Stimulated activated CD8-positive, alpha-beta memory T cell treated with anti-CD3 and anti-CD28 coated beads, Interleukin-15, amount 100 ng/mL, for 24 hours (primary cell): Measurements from ENCODE around the gene NBPF1.
"Not testable (repeated sequence)": the region's sequence is repeated elsewhere in the genome, so short reads cannot be mapped to it uniquely, and the experiment has no call there.

Experiments used
- DNase-seq: peaks from one replicate; pipeline ENCODE4 v3.0.0-alpha.2; 2020; ENCODE audit warnings: low read depth

NBPF1 gene

DNA sequence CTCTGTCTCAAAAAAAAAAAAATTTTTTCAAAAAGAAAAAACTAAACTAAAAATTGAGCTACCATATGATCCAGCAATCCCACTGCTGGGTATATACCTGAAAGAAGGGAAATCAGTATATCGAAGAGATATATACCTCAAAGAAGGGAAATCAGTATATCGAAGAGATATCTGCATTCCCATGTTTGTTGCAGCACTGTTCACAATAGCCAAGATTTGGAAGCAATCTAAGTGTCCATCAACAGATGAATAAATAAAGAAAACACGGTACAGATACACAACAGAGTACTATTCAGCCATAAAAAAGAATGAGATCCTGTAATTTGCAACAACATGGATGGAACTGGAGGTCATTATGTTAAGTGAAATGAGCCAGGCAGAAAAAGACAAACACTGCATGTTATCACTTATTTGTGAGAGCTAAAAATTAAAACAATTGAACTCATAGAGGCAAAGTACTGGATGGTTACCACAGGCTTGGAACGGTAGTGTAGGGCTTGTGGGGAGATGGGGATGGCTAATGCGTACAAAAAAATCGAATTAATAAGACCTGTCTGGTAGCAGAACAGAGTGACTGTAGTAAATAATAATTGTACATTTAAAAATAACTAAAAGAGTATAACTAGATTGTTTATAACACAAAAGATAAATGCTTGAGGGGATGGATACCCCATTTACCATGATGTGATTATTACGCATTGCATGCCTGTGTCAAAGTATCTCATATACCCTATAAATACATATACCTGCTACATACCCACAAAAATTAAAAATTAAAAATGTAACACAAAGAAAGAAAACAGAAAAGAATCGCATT, 28.0 kb upstream of the NBPF1 start:
- not testable (repeated sequence) for DNase-seq

DNA sequence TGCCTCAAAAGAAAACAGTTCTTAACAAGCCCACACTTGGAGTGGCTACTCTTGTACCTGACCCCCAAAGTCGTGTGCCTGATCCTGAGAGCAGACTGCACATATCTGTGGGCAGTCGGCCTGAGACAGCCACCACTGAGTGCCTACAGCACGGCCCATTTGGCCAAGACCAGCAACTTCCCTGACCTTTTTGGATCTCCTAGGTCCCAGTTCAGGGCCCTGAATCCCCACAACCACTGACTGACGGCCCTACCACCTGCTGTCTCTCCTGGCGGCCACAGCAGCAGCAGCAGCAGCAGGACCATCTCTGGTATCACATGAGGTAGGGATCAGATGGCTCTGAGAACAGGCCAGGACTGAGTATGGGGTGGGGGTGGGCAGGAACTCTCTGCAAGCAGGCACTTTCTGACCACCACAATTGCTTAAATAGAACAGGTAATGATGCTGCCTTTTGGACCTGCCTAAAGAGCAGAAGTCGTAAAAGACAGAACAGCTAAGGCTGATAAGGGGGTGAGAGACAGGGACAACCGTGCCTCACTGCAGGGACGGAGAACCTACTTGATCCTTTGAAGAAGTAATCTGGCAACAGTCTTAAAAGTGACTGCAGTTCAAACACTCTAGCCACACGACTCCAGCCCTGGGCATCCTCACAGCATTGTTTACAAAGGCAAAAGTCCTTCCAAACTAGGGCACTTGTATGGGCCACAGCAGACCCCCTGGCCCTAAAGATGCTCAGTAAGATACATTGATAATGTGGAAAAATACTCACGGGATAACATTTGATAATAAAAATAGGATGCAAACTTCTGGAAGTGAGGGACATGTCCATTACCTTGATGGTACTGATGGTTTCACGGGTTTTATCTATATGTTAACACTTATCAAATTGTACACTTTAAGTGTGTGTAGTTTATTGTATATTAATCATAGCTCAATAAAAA, 26.0 kb upstream of the NBPF1 start:
- DNase-seq = not testable (repeated sequence)

DNA sequence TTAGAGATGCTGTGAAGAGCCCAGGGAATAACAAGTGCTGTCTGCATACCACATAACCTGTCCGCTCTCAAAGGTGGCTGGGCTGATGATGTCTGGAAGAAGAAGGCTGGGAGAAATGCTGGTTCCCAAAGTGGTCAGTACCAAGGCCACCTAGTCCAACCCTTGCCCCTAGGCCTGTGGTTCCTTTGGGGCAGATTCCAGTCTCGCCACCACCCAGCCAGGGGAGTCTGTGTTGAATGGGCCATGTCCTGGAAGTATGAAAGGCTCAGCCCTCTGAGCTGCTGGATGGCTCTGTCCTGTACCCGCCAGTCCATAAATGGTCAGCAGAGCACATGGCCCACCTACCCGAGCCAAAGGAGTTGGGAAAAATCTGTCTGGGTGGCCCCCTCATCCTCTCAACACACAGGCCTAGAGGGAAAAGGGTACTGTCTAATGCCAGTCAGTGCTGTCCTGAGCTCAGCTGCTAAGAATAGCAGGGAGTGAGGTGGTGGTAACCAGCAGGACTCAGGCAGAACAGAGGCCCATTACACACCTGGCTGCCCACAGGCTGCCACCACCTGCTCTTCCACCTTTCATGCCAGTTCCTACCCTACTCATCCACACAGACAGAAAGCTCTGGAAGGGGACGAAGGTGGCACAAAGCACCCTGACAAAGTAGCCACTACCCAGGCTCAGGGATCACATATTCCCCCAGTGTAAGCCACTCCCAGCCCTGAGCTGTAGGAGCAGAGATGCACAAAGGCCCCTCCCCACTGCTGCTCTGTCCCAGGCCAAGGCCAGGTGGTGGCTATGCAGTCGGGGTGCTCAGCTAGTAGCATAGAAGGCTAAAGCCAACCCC, 24.8 kb upstream of the NBPF1 start:
- not testable (repeated sequence) for DNase-seq

DNA sequence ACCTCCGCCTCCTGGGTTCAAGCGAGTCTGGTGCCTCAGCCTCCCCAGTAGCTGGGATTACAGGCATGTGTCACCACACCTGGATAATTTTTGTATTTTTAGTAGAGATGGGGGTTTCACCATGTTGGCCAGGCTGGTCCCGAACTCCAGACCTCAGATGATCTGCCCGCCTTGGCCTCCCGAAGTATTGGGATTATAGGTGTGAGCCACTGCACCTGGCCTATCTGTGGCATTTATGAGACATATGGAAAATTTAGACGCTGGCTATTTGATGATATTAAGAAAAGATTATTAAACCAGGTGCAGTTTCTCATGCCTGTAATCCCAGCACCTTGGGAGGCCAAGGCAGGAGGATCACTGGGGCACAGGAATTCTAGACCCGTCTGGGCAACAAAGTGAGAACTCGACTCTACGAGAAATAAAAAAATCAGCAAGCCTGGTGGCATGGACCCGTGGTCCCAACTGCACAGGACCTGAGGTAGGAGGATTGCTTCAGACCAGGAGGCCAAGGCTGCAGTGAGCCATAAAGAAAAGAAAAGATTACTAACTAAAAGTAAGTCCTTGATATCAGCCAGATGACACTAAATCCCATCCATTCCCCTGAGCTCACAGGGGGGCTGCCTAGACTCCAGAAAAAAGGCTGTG, 23.3 kb upstream of the NBPF1 start:
- DNase-seq = not testable (repeated sequence)

GRCh38 chr1:16635959-16636358, 22.6 kb upstream of the NBPF1 start:
- not testable (repeated sequence) for DNase-seq

- DNase-seq = not testable (repeated sequence)
These were observed 20.3 kb upstream of the NBPF1 start for GRCh38 chr1:16633540-16634282.

GRCh38 chr1:16632044-16632850, 18.9 kb upstream of the NBPF1 start:
- DNase-seq = not testable (repeated sequence)

DNA sequence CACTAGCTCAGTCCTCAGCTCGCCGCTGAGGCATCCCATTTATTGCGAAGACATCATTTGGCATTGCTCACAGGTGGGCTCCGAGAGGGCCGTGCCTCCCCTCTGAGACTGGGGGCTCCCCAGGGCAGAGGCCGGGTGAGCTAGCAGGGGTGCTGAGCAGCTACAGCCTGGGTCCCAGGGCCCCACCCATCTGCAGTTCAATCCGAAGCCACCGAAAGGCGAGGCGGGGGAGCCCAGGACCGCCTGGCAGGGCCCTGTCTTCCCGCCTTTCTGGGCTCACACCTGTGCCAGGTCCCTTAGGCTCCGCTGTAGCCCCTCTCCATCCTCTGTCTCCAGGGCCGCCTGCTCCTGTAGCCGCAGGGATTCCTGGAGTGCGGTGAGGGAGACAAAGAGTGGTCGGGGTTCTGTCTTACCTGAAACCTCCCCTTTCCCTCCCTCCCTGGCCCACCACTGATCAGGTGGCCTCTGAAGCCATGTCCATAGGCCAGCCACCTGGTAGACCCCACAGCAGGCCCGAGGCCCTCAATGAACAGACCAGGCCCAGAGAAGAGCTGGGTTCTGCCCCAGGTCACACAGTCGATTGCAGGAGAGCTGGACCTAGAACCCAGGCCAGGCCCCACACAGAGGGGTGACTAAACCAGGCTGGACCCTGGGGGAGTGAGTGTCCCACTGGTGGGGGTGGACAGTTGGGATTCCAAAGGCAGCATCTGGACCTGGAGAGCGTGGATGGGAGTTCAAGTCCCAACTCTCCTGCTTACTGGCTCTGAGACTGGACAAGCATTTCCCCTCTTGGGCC, 18.1 kb upstream of the NBPF1 start:
- no peak for DNase-seq

- no peak for DNase-seq
These were observed 17.4 kb upstream of the NBPF1 start for GRCh38 chr1:16630661-16631247.

- DNase-seq = not testable (repeated sequence)
These were observed 16.7 kb upstream of the NBPF1 start for GRCh38 chr1:16629916-16630530.

DNA sequence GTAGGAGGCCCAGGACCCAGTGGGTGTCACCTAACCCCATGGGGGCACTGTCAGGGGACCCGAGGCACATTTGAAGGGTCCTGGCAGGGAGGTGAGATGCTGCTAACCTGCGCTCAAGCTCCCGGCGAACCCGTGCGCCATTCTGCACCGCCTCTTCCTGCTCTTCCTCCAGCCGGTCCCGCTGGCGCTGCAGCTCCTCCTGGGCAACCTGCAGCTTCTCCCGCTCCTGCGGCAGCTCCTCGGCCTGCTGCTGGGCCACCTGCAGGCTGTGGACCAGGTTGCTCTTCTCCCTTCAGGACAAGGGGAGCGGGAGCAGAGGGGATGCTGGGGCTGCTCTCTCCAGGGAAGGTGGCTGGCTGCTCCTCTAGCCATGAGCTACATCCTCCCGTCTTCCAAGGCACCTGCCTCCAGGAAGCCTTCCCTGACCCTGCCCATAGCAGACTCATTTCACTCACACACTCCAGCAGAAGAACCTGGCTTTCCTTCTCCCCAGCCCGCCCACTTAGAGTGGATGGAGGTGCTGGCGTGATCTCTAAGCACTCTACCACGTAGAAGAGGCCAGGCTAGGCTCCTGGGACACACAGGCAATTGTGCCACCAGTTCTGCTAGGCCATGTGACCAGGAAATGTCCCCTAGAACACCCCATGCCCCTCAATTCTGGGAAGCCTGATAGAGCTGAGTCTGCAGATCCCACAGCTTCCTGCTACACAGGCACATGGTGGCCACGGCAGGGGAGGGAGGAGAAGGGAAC, 15.2 kb upstream of the NBPF1 start:
- no peak for DNase-seq

DNA sequence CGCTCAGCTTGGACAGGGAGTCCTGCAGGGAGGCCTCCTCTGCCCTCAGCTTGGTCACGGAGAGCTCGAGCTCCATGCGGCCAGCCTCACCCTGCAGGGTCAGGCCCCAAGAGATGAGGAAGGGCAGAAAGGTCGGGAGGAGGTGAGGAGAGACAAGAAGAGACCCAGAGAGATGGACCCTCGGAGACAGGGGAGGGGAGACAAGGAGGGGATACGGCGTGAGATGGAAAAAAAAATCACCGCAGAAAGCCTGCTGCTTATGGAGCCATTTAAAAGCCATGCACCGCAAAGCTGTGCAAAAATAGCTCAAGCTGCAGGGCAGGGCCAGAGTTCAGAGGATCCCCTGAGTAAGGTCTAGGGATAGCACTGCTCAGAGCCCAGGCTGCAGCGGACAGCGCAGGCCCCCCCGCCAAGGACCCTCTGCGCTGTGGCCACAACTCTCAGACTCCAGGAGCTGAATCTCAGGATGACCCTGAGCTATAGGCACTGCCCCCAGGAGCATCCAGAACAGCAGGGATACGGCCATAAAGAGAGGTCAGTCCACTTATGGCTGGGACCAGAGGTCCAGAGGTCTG, 13.1 kb upstream of the NBPF1 start:
- DNase-seq = not testable (repeated sequence)

GRCh38 chr1:16625497-16626408, 12.4 kb upstream of the NBPF1 start:
- DNase-seq = no peak

DNA sequence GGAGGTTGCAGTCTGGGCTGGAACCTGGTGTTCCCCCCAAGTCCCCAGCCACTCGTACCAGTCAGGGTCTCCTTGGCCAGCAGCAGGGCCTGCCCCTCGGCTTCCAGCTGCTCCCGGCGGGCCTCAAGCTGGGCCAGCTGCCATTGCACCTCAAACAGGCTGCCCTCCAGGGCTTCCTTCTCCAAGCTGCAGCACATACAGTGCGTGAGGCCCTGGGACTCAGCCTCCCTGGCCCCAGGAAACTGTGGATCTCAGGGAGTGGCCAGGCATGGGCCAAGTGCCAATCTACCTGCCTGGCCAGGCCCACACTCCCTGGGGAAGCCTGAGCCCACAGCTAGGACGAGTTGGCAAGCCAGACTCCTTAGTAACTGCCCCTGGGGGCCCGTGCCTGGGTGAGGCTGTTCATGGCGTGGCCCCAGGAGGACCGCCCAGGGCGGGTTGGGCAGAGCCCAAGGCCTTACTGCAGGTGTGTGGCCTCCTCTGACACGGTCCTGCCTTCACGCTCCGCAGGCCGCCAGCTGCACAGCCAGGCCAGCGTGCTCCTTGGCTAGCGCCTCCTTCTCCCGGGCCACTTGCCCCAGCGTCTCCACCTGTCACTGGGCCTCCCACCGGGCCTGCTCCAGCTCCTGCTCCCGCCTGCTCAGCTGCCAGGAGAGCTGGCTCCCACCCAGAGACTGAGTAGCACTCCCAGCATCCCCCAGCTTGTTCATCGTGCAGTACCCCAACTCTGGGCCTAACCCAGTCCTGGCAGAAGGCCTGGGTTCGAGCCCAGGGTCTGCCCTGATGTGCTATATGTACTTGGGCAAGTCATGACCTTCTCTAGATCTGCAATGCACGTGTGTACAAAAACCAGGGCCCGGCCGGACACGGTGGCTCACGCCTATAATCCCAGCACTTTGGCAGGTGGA, 10.7 kb upstream of the NBPF1 start:
- DNase-seq = not testable (repeated sequence)

DNA sequence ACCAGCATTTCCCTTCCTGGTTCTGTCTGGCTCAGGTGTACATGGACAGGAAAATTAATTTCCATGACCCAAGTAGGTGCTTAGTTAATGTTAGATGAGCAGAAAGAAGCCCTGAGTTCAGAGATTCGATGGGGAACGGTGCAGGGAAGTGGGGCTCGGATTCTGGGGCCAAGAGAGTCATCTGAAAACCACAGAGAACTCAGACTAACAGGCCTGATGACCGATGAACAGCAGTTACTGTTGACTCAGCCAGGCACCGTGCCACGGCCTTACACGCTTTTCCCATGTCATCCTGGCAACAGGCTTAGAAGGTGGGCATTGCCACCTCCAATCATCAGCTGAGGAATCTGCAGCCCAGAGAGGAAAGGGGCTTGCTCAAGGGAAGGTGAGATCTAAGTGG, 10.0 kb upstream of the NBPF1 start:
- not testable (repeated sequence) for DNase-seq
